ENCODE measurements around the gene PTPRN.

DNA sequence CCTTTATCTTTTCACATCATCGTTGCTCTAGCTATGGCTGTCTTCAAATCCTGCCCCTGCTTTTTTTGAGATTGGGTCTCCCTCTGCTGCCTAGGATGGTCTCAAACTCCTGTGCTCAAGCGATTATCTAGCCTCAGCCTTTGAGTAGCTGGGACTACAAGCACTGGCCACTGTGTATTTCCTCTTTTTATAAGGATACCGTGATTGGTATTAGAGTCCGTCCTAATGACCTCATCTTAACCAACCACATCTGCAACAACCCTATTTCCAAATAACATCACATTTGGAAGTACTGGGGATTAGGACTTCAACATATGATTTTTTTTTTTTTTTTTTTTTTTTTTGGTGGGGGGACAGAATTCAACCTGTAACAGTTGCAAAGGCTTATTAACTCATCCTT lies 14.2 kb upstream of the PTPRN start:
- TF ChIP-seq, protein P1, sequence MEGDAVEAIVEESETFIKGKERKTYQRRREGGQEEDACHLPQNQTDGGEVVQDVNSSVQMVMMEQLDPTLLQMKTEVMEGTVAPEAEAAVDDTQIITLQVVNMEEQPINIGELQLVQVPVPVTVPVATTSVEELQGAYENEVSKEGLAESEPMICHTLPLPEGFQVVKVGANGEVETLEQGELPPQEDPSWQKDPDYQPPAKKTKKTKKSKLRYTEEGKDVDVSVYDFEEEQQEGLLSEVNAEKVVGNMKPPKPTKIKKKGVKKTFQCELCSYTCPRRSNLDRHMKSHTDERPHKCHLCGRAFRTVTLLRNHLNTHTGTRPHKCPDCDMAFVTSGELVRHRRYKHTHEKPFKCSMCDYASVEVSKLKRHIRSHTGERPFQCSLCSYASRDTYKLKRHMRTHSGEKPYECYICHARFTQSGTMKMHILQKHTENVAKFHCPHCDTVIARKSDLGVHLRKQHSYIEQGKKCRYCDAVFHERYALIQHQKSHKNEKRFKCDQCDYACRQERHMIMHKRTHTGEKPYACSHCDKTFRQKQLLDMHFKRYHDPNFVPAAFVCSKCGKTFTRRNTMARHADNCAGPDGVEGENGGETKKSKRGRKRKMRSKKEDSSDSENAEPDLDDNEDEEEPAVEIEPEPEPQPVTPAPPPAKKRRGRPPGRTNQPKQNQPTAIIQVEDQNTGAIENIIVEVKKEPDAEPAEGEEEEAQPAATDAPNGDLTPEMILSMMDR (IDR thresholded peaks at IDR 0.05 in 4 of 5, conservative IDR thresholded peaks at IDR 0.05 in 1 of 5), result no peak
- no peak for TF ChIP-seq POLR2A (IDR thresholded peaks at IDR 0.05)

All from gastrocnemius medialis (tissue), 4 donors.